Lower leg skin (tissue), 4 donors: ENCODE results near the gene TRIM58. TPM values are rescaled to one million over a fixed set of nuclear protein-coding genes. Genes with fewer than 3 reads are reported as not detected.

ENCODE experiments used
- DNase-seq, 2 donors: peaks; one replicate each; pipeline ENCODE4 v3.0.0-alpha.2; 2019; ENCODE audit warnings: low spot score in 2 of 2
- H3K4me3 ChIP-seq: fragments of 200-600 bp; sonication (generic); 2 replicates; pipeline ENCODE4 v1.5.1; 2017; ENCODE audit warnings: mild to moderate bottlenecking, low read depth; ENCODE audit not compliant: poor library complexity, severe bottlenecking
- POLR2A ChIP-seq, 2 donors: fragments of 450-650 bp; IDR thresholded peaks; one replicate each; pipeline ENCODE4 v1.6.1; 2016 to 2017; ENCODE audit warnings: antibody characterized with exemption in 2 of 2, mild to moderate bottlenecking in 1 of 2, moderate library complexity in 1 of 2
- WGBS, 2 donors: methylation state at CpG; one replicate each; pipeline ENCODE4 v1.1.5; 2018; 5-methylcytosine and 5-hydroxymethylcytosine counted together
- intact Hi-C: fragments of 100-400 bp; cut with DNase I; formaldehyde crosslinking; loops from one replicate; pipeline ENCODE4 v1.15.0; 2023; ENCODE audit warnings: low total_unique reads
- total RNA-seq, 4 donors: library from RNA; depleted of rRNA; stranded (reverse); fragments of >200 nt; gene quantifications; one replicate each; pipeline ENCODE4 v1.1.0, GENCODE V29; 2016
- TF ChIP-seq, protein P1 (sequence below), 3 donors: fragments of 450-650 bp; IDR thresholded peaks; one replicate each; pipeline ENCODE4 v1.5.1; 2016; ENCODE audit warnings: antibody characterized with exemption in 3 of 3, mild to moderate bottlenecking in 3 of 3, moderate library complexity in 2 of 3

Gene TRIM58
- total RNA-seq, 4 donors from 2014 or later, result 0.29 to 8.6 (median 2.0) TPM

GRCh38 chr1:247829656-247830055, 27.3 kb upstream of the TRIM58 start:
- H3K4me3 ChIP-seq, result no peak overlapping the region
- intact Hi-C loops, result no loop called here
- 0 to 31% methylated on average over 1 of the region's 1 CpG for WGBS, 2 donors
- DNase-seq, result no peak
- TF ChIP-seq POLR2A (IDR thresholded peaks at IDR 0.05), result no peak
- TF ChIP-seq, protein P1, sequence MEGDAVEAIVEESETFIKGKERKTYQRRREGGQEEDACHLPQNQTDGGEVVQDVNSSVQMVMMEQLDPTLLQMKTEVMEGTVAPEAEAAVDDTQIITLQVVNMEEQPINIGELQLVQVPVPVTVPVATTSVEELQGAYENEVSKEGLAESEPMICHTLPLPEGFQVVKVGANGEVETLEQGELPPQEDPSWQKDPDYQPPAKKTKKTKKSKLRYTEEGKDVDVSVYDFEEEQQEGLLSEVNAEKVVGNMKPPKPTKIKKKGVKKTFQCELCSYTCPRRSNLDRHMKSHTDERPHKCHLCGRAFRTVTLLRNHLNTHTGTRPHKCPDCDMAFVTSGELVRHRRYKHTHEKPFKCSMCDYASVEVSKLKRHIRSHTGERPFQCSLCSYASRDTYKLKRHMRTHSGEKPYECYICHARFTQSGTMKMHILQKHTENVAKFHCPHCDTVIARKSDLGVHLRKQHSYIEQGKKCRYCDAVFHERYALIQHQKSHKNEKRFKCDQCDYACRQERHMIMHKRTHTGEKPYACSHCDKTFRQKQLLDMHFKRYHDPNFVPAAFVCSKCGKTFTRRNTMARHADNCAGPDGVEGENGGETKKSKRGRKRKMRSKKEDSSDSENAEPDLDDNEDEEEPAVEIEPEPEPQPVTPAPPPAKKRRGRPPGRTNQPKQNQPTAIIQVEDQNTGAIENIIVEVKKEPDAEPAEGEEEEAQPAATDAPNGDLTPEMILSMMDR (IDR thresholded peaks at IDR 0.05), result no peak

- no peak for DNase-seq
- WGBS, 2 donors, result 65 to 66% methylated on average over 6 of the region's 6 CpGs
- TF ChIP-seq, protein P1 (IDR thresholded peaks at IDR 0.05), result no peak
- TF ChIP-seq POLR2A (IDR thresholded peaks at IDR 0.05), result no peak
- intact Hi-C loops, result no loop called here
- no peak overlapping the region for H3K4me3 ChIP-seq
Observed at GRCh38 chr1:247833601-247834000, 23.4 kb upstream of the TRIM58 start.

DNA sequence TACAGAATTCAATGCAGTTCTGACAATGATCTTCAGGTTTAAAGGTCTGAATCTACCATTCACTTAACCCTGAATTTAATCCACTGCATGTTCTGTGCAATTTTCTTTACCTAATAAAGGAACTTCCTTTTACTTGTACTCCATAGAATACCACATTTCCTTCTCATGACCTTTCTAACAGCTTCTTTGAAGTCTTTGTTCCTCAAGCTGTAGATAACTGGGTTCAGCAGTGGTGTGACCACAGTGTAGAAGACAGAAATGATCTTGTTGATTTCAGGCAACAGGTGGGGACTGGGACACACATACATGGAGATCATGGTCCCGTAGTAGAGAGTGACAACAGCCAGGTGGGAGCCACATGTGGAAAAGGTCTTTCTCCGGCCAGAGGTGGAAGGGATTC, 16.2 kb upstream of the TRIM58 start:
- no peak for TF ChIP-seq POLR2A (IDR thresholded peaks at IDR 0.05)
- TF ChIP-seq, protein P1 (IDR thresholded peaks at IDR 0.05), result no peak
- H3K4me3 ChIP-seq, result no peak overlapping the region
- DNase-seq, result no peak
- 75 to 87% methylated on average over 2 of the region's 2 CpGs for WGBS, 2 donors
- intact Hi-C loops, result no loop called here

DNA sequence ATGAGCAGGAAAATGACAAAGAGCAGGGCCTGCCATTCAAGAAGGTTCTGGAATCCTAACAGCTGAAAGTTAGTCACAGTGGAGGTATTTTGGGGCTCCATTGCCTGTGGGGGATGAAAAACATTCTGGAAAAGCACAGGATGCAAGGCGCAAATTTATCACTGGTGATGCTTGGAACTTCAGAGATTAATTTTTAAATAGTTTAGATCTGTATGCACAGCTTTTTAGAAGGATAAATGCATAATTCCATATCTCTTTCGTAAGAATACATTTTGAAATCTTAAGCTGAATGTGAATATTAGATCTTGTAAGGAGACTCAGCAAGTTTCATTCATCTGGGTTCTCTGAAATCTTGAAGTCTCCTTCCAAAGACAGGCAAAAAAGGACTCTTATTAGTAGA, 15.2 kb upstream of the TRIM58 start, which contains the start of gene OR11L1:
TSS of gene OR11L1 (minus strand) at position 101 of the 400 bp plus-strand sequence. CDS start at position 101, 0 bp downstream.
- no peak for DNase-seq
- WGBS, 2 donors, result 87 to 93% methylated on average over 2 of the region's 2 CpGs
- no peak within 1 kb of the TSS for H3K4me3 ChIP-seq
- intact Hi-C loops, result no loop called here
- TF ChIP-seq POLR2A (IDR thresholded peaks at IDR 0.05), result no peak
- TF ChIP-seq, protein P1 (IDR thresholded peaks at IDR 0.05), result no peak

- WGBS, 2 donors, result 50 to 67% methylated on average over 2 of the region's 2 CpGs
- intact Hi-C loops, result no loop called here
- no peak overlapping the region for H3K4me3 ChIP-seq
- TF ChIP-seq, protein P1 (IDR thresholded peaks at IDR 0.05), result no peak
- no peak for TF ChIP-seq POLR2A (IDR thresholded peaks at IDR 0.05)
- DNase-seq, result no peak
Observed at GRCh38 chr1:247843411-247843810, 13.6 kb upstream of the TRIM58 start.

- WGBS, 2 donors, result 74 to 76% methylated on average over 12 of the region's 12 CpGs
- TF ChIP-seq, protein P1 (IDR thresholded peaks at IDR 0.05), result no peak
- no peak for TF ChIP-seq POLR2A (IDR thresholded peaks at IDR 0.05)
- no peak overlapping the region for H3K4me3 ChIP-seq
- intact Hi-C loops, result no loop called here
- no peak for DNase-seq
Observed at GRCh38 chr1:247845011-247845692, 11.8 kb upstream of the TRIM58 start.
